Psoas muscle (tissue), 8 donors: ENCODE results near the gene VGLL1. TPM values are rescaled to one million over a fixed set of nuclear protein-coding genes. Genes with fewer than 3 reads are reported as not detected.

Experiments
- ATAC-seq, 4 donors: fragments of 200-7000 bp; cut with Tn5 transposase; one replicate each; pipeline ENCODE4 v1.9.1; 2020; ENCODE audit warnings: moderate library complexity in 3 of 4, mild to moderate bottlenecking in 2 of 4
- DNase-seq, 2 donors: peaks; one replicate each; pipeline ENCODE4 v3.0.0-alpha.2; 2020
- H3K27ac ChIP-seq: fragments of 200-600 bp; one replicate; pipeline ENCODE4 v1.8.0; 2022
- H3K27me3 ChIP-seq, 3 donors: fragments of 200-600 bp in 1 of 3; one replicate each; pipeline versions ENCODE4 v1.6.1 to v1.8.0; 2013 to 2022; ENCODE audit warnings: low read length in 2 of 3, mild to moderate bottlenecking in 2 of 3, moderate library complexity in 1 of 3; ENCODE audit not compliant: insufficient read depth in 3 of 3
- H3K36me3 ChIP-seq, 2 donors: fragments of 200-600 bp in 1 of 2; one replicate each; pipeline versions ENCODE4 v1.6.1 to v1.8.0; 2013 to 2022; ENCODE audit warnings: low read depth in 1 of 2, mild to moderate bottlenecking in 1 of 2, moderate library complexity in 1 of 2; ENCODE audit not compliant: insufficient read depth in 1 of 2
- H3K4me1 ChIP-seq: fragments of 200-600 bp; one replicate; pipeline ENCODE4 v1.8.0; 2022
- H3K4me3 ChIP-seq: fragments of 200-600 bp; one replicate; pipeline ENCODE4 v1.8.0; 2022; ENCODE audit warnings: mild to moderate bottlenecking
- H3K9me3 ChIP-seq: fragments of 200-600 bp; one replicate; pipeline ENCODE4 v1.8.0; 2022
- WGBS, 3 donors: extraction: QIAGEN DNeasy Blood & Tissue Kit; methylation state at CpG; one replicate each; pipeline versions ENCODE4 v1.1.6 to v1.1.7; 2013; 5-methylcytosine and 5-hydroxymethylcytosine counted together
- intact Hi-C, 2 donors: fragments of 100-400 bp; cut with DNase I; formaldehyde crosslinking; loops; one replicate each; pipeline versions ENCODE4 v1.11.0 to v1.14.2; 2022
- long read RNA-seq, 2 donors: library from polyadenylated mRNA; unstranded; transcript quantifications; one replicate each; pipeline ENCODE4 v2.0.0, GENCODE V29; 2021
- polyA plus RNA-seq, 3 donors: library from polyadenylated mRNA; stranded (reverse); fragments of 200-250 nt; gene quantifications; one replicate each; pipeline ENCODE4 v1.2.3, GENCODE V29; 2013
- total RNA-seq, 4 donors: library from RNA; stranded (reverse); fragmentation: NEBNext Ultra II Directional in 2 of 4; extraction: Animal tissue kit (Norgen Biotek cat#: 25700) in 2 of 4; gene quantifications; one replicate each; pipeline versions ENCODE4 v1.2.1 to v1.2.4, GENCODE V29; 2021 to 2023
- TF ChIP-seq, protein P1 (sequence below): fragments of 200-600 bp; IDR thresholded peaks from one replicate; pipeline ENCODE4 v1.8.0; 2022; ENCODE audit warnings: antibody characterized with exemption
- donor health status: healthy with polysubstance abuse.
- donor health status: DM: no; HTN: no; CAD: no; lungs with moderate emphysema.
- donor health status: Bipolar disorder and iron deficiency.
- donor health status: healthy.
- donor health status: DM: yes; HTN: yes; CAD: no.
- donor health status: DM: no; HTN: no; CAD: no.
- donor health status: DM: no; HTN: no; CAD: no.
- donor health status: DM: yes; HTN: yes; CAD: no.

Gene VGLL1
- total RNA-seq (not detected), polyA plus RNA-seq (not detected)
- long read RNA-seq, donor 1: 0 reads
- long read RNA-seq, donor 2: 0 reads

- no peak within 1 kb of the TSS for H3K27ac ChIP-seq
- TF ChIP-seq, protein P1, sequence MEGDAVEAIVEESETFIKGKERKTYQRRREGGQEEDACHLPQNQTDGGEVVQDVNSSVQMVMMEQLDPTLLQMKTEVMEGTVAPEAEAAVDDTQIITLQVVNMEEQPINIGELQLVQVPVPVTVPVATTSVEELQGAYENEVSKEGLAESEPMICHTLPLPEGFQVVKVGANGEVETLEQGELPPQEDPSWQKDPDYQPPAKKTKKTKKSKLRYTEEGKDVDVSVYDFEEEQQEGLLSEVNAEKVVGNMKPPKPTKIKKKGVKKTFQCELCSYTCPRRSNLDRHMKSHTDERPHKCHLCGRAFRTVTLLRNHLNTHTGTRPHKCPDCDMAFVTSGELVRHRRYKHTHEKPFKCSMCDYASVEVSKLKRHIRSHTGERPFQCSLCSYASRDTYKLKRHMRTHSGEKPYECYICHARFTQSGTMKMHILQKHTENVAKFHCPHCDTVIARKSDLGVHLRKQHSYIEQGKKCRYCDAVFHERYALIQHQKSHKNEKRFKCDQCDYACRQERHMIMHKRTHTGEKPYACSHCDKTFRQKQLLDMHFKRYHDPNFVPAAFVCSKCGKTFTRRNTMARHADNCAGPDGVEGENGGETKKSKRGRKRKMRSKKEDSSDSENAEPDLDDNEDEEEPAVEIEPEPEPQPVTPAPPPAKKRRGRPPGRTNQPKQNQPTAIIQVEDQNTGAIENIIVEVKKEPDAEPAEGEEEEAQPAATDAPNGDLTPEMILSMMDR: no peak
- WGBS, 3 donors: 80 to 96% (median 90%) methylated on average over 3 of the region's 3 CpGs
- peaks cover 0 to 6% (median 0%) of the 10 kb centered on the region in 3 donors for H3K27me3 ChIP-seq
- no peaks in the 10 kb centered on the region for H3K4me1 ChIP-seq
- DNase-seq (no peak), ATAC-seq (no peak)
- H3K4me3 ChIP-seq: no peak within 1 kb of the TSS
- H3K36me3 ChIP-seq: no peaks in the 10 kb centered on the region
- intact Hi-C loops: no loop called here
- no peaks in the 10 kb centered on the region for H3K9me3 ChIP-seq
Observed at GRCh38 chrX:136531951-136532350, at the start of gene VGLL1. Gene VGLL1 (plus strand): TSS chrX:136532215. CDS start chrX:136536021, 3,806 bp downstream.

DNA sequence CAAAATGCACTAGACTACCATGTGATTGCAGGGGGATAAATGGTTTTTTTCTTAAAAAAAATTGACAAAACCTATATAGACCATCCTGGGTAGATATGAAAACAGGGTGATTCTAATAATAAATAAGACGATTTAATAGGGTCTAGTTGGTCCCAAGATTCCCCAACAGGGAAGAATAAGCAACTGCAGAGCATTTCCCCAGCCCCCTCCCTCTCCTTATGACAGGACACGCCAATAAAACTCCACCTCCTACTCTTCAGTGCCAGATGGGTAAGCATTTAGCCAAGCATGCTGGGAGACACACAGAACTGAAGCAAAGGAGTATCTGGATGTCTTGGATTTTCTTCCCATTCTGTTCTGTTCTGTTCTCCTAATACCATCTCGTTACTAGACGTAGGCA, 44.4 kb upstream of the VGLL1 start, which contains the start of gene BRS3:
Gene BRS3, plus strand, starts transcription at position 301 of the 400 bp plus-strand sequence. CDS start 168 bp downstream, outside the sequence.
- no peak for DNase-seq
- Histone ChIP-seq H3K27me3 (peaks cover 0 to 23% (median 2%) of the 10 kb centered on the region in 3 donors), H3K4me1 (no peaks in the 10 kb centered on the region), H3K9me3 (no peaks in the 10 kb centered on the region), H3K27ac (no peak within 1 kb of the TSS), H3K36me3 (no peaks in the 10 kb centered on the region), H3K4me3 (no peak within 1 kb of the TSS)
- TF ChIP-seq, protein P1: no peak
- WGBS, 3 donors: 52 to 67% (median 56%) methylated on average over 4 of the region's 4 CpGs
- ATAC-seq: no peak
- intact Hi-C loops: no loop called here

DNA sequence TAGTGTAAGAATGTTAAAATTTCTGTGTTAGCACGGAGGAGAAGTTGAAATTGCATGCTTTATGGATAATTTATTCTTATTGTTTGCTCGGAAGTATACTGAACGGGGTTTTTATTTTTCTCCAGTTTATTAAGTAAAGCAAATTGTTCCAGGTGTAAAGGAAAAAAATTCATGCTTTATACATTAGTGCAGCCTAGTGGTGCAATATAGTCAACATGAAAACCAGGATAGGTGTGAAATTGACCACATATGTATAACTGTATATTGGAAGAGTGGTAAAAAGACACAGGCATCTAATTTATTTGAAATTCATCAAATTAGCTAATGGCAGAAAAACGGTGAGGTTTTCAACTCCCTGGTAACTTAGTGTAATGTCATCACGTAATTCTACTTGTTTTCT, 43.3 kb upstream of the VGLL1 start:
- no peak for DNase-seq
- ATAC-seq: no peak
- WGBS, 3 donors: 35 to 55% (median 37%) methylated on average over 5 of the region's 5 CpGs
- no peaks in the 10 kb centered on the region for H3K9me3 ChIP-seq
- H3K4me1 ChIP-seq: no peaks in the 10 kb centered on the region
- intact Hi-C loops: no loop called here
- peaks cover 0 to 21% (median 0%) of the 10 kb centered on the region in 3 donors for H3K27me3 ChIP-seq
- no peaks in the 10 kb centered on the region for H3K36me3 ChIP-seq
- TF ChIP-seq, protein P1: no peak
- H3K27ac ChIP-seq: no peak overlapping the region
- no peak overlapping the region for H3K4me3 ChIP-seq

- no peak overlapping the region for H3K4me3 ChIP-seq
- intact Hi-C loops: loop anchor here in 1 of 2 donors (5.0 kb wide), 1 partner anchor 465 kb away; no protein-coding TSS in a partner anchor
- H3K27me3 ChIP-seq: peaks cover 0 to 14% (median 0%) of the 10 kb centered on the region in 3 donors
- ATAC-seq (no peak), DNase-seq (no peak)
- no peaks in the 10 kb centered on the region for H3K36me3 ChIP-seq
- WGBS, 3 donors: 58 to 64% (median 60%) methylated on average over 6 of the region's 6 CpGs
- H3K27ac ChIP-seq: no peak overlapping the region
- no peaks in the 10 kb centered on the region for H3K9me3 ChIP-seq
- no peaks in the 10 kb centered on the region for H3K4me1 ChIP-seq
- TF ChIP-seq, protein P1: no peak
Observed at GRCh38 chrX:136491832-136492231, 40.2 kb upstream of the VGLL1 start.

GRCh38 chrX:136493011-136493410, 39.0 kb upstream of the VGLL1 start:
- H3K4me3 ChIP-seq: no peak overlapping the region
- TF ChIP-seq, protein P1: no peak
- peaks cover 0 to 7% (median 0%) of the 10 kb centered on the region in 3 donors for H3K27me3 ChIP-seq
- intact Hi-C loops: loop anchor here in 1 of 2 donors (5.0 kb wide), 1 partner anchor 466 kb away; no protein-coding TSS in a partner anchor
- H3K27ac ChIP-seq: no peak overlapping the region
- 36 to 42% (median 36%) methylated on average over 1 of the region's 1 CpG for WGBS, 3 donors
- no peaks in the 10 kb centered on the region for H3K36me3 ChIP-seq
- ATAC-seq (no peak), DNase-seq (no peak)
- H3K9me3 ChIP-seq: no peaks in the 10 kb centered on the region
- no peaks in the 10 kb centered on the region for H3K4me1 ChIP-seq
